Testis (tissue), 2 donors: ENCODE measurements around the gene MTUS2.

Source experiments
- POLR2A ChIP-seq: fragments of 450-650 bp; IDR thresholded peaks from one replicate; pipeline ENCODE4 v1.6.1; 2017; ENCODE audit warnings: antibody characterized with exemption, mild to moderate bottlenecking, moderate library complexity
- TF ChIP-seq, protein P1 (sequence below), 3 experiments: fragments of 450-650 bp in 2 of 3; fragments of 200-600 bp in 1 of 3; sonication (generic) in 1 of 3; IDR thresholded peaks; one replicate each; pipeline ENCODE4 v1.5.1; 2016 to 2019; ENCODE audit warnings: antibody characterized with exemption in 3 of 3, mild to moderate bottlenecking in 2 of 3, moderate library complexity in 1 of 3

DNA sequence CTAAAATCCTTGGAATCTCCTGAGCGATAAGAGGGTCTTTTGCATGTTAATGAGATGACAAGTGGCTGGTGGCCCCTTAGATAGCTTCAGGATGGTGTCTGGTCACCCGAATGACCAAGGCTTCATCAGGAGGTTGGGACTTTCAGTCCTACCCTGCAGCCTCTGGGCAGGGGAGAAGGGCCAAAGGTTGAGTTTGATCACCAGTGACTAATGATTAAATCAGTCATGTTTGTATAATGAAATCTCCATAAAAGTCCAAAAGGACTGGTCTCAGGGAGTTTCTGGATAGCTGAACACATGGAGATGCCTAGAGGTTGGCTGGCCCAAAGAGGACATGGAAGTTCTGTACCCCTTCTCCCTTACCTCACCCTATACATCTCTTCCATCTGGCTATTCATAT, 316.2 kb downstream of the MTUS2 start:
- TF ChIP-seq, protein P1, sequence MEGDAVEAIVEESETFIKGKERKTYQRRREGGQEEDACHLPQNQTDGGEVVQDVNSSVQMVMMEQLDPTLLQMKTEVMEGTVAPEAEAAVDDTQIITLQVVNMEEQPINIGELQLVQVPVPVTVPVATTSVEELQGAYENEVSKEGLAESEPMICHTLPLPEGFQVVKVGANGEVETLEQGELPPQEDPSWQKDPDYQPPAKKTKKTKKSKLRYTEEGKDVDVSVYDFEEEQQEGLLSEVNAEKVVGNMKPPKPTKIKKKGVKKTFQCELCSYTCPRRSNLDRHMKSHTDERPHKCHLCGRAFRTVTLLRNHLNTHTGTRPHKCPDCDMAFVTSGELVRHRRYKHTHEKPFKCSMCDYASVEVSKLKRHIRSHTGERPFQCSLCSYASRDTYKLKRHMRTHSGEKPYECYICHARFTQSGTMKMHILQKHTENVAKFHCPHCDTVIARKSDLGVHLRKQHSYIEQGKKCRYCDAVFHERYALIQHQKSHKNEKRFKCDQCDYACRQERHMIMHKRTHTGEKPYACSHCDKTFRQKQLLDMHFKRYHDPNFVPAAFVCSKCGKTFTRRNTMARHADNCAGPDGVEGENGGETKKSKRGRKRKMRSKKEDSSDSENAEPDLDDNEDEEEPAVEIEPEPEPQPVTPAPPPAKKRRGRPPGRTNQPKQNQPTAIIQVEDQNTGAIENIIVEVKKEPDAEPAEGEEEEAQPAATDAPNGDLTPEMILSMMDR (IDR thresholded peaks at IDR 0.05) = no peak
- no peak for TF ChIP-seq POLR2A
